Neural progenitor cell (in vitro differentiated cells): ENCODE results near the gene MARCHF4. TPM values are rescaled to one million over a fixed set of nuclear protein-coding genes. Genes with fewer than 3 reads are reported as not detected.

Experiments
- DNase-seq: peaks from one replicate; pipeline ENCODE4 v3.0.0-alpha.2; 2016; ENCODE audit warnings: low spot score
- H2AFZ ChIP-seq: fragments of 200-600 bp; sonication (generic); replicated peaks from 2 replicates; pipeline ENCODE4 v1.6.1; 2016; ENCODE audit warnings: antibody characterized with exemption
- H3F3A ChIP-seq: fragments of 200-600 bp; sonication (generic); 2 replicates; pipeline ENCODE4 v1.6.1; 2016; ENCODE audit warnings: antibody characterized with exemption, low read depth
- H3K27ac ChIP-seq: fragments of 200-600 bp; sonication (generic); 2 replicates; pipeline ENCODE4 v1.5.1; 2016; ENCODE audit warnings: mild to moderate bottlenecking
- H3K27me3 ChIP-seq: fragments of 200-600 bp; sonication (generic); 2 replicates; pipeline ENCODE4 v1.6.1; 2016; ENCODE audit warnings: mild to moderate bottlenecking, moderate library complexity
- H3K36me3 ChIP-seq: fragments of 200-600 bp; sonication (generic); 2 replicates; pipeline ENCODE4 v1.5.1; 2016
- H3K4me1 ChIP-seq: fragments of 200-600 bp; sonication (generic); 2 replicates; pipeline ENCODE4 v1.6.1; 2016; ENCODE audit warnings: mixed run types
- H3K4me2 ChIP-seq: fragments of 200-600 bp; sonication (generic); 2 replicates; pipeline ENCODE4 v1.6.1; 2016
- H3K4me3 ChIP-seq: fragments of 200-600 bp; sonication (generic); 2 replicates; pipeline ENCODE4 v1.5.1; 2016
- H3K79me2 ChIP-seq: fragments of 200-600 bp; sonication (generic); 2 replicates; pipeline ENCODE4 v1.6.1; 2016; ENCODE audit warnings: low read depth
- H3K9ac ChIP-seq: fragments of 200-600 bp; sonication (generic); 2 replicates; pipeline ENCODE4 v1.6.1; 2016
- H3K9me3 ChIP-seq: fragments of 200-600 bp; sonication (generic); 2 replicates; pipeline ENCODE4 v1.5.1; 2016; ENCODE audit warnings: low read depth
- H4K20me1 ChIP-seq: fragments of 200-600 bp; sonication (generic); 2 replicates; pipeline ENCODE4 v1.6.1; 2016; ENCODE audit warnings: low read depth
- H3K27ac Mint-ChIP-seq: 3 replicates; pipeline ENCODE4 v1.8.0; 2021; ENCODE audit warnings: mixed read lengths
- H3K27me3 Mint-ChIP-seq: 2 replicates; pipeline ENCODE4 v1.8.0; 2022; ENCODE audit warnings: low read depth, mild to moderate bottlenecking, inconsistent platforms, moderate library complexity, mixed read lengths; ENCODE audit not compliant: insufficient read depth
- H3K36me3 Mint-ChIP-seq: 3 replicates; pipeline ENCODE4 v1.8.0; 2021; ENCODE audit warnings: mixed read lengths
- H3K4me1 Mint-ChIP-seq: 3 replicates; pipeline ENCODE4 v1.8.0; 2021; ENCODE audit warnings: mixed read lengths
- H3K4me3 Mint-ChIP-seq: 3 replicates; pipeline ENCODE4 v1.8.0; 2021; ENCODE audit warnings: mild to moderate bottlenecking, moderate library complexity, mixed read lengths
- H3K9me3 Mint-ChIP-seq: 3 replicates; pipeline ENCODE4 v1.8.0; 2020; ENCODE audit warnings: mixed read lengths
- EZH2 ChIP-seq: fragments of 200-600 bp; sonication (generic); IDR thresholded peaks from 2 replicates; pipeline ENCODE4 v1.6.1; 2017; ENCODE audit warnings: antibody characterized with exemption, mild to moderate bottlenecking, moderate library complexity
- EZH2phosphoT487 ChIP-seq: fragments of 200-600 bp; sonication (generic); IDR thresholded peaks from 2 replicates; pipeline ENCODE4 v1.6.1; 2017; ENCODE audit warnings: antibody characterized with exemption
- total RNA-seq: library from RNA; depleted of rRNA; stranded (reverse); fragments of >200 nt; gene quantifications from 2 replicates; pipeline ENCODE4 v1.2.3, GENCODE V29; 2015; ENCODE audit warnings: low replicate concordance
- TF ChIP-seq, protein P1 (sequence below): fragments of 200-600 bp; sonication (generic); IDR thresholded peaks from 2 replicates; pipeline ENCODE4 v1.5.1; 2017; ENCODE audit warnings: antibody characterized with exemption, mild to moderate bottlenecking

MARCHF4 gene
- total RNA-seq, 1 donor from 2014 or later = 0.26 TPM

DNA sequence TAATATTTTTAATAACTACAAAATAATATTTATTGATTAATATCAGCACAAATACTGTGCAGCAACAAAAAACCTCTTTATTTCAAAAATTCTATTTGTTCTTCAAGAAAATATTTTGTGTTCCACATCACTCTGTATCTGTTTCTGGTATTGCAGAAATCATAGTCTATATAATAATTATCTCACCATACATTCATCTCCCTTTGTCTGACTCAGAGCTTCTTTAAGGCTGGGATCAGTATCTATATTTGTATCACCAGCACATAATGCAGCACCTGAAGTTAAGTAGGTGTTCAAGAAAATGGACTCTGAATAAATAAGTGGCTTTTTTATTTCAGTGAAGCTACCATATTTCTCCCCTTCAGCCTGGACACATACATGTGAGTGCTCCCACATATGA, 1.6 kb upstream of the MARCHF4 start:
- Histone ChIP-seq H3K79me2 (no peaks in the 10 kb centered on the region), H2AFZ (no peak overlapping the region), H3K27me3 (peaks cover 65% of the 10 kb centered on the region), H4K20me1 (peaks cover 4% of the 10 kb centered on the region), H3K27ac (no peak overlapping the region), H3K36me3 (no peaks in the 10 kb centered on the region), H3K9ac (no peak overlapping the region), H3F3A (peaks cover 25% of the 10 kb centered on the region), H3K4me2 (no peak overlapping the region), H3K4me3 (no peak overlapping the region), H3K9me3 (no peaks in the 10 kb centered on the region), H3K4me1 (peaks cover 10% of the 10 kb centered on the region)
- H3K9me3 Mint-ChIP-seq = peaks cover 2% of the 10 kb centered on the region
- no peak overlapping the region for H3K4me3 Mint-ChIP-seq
- peaks cover 14% of the 10 kb centered on the region for H3K4me1 Mint-ChIP-seq
- no peak for DNase-seq
- no peaks in the 10 kb centered on the region for H3K36me3 Mint-ChIP-seq
- H3K27ac Mint-ChIP-seq = no peak overlapping the region
- H3K27me3 Mint-ChIP-seq = peaks cover 32% of the 10 kb centered on the region
- TF ChIP-seq EZH2phosphoT487 = no peak
- TF ChIP-seq EZH2 = no peak
- TF ChIP-seq, protein P1, sequence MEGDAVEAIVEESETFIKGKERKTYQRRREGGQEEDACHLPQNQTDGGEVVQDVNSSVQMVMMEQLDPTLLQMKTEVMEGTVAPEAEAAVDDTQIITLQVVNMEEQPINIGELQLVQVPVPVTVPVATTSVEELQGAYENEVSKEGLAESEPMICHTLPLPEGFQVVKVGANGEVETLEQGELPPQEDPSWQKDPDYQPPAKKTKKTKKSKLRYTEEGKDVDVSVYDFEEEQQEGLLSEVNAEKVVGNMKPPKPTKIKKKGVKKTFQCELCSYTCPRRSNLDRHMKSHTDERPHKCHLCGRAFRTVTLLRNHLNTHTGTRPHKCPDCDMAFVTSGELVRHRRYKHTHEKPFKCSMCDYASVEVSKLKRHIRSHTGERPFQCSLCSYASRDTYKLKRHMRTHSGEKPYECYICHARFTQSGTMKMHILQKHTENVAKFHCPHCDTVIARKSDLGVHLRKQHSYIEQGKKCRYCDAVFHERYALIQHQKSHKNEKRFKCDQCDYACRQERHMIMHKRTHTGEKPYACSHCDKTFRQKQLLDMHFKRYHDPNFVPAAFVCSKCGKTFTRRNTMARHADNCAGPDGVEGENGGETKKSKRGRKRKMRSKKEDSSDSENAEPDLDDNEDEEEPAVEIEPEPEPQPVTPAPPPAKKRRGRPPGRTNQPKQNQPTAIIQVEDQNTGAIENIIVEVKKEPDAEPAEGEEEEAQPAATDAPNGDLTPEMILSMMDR = no peak

DNA sequence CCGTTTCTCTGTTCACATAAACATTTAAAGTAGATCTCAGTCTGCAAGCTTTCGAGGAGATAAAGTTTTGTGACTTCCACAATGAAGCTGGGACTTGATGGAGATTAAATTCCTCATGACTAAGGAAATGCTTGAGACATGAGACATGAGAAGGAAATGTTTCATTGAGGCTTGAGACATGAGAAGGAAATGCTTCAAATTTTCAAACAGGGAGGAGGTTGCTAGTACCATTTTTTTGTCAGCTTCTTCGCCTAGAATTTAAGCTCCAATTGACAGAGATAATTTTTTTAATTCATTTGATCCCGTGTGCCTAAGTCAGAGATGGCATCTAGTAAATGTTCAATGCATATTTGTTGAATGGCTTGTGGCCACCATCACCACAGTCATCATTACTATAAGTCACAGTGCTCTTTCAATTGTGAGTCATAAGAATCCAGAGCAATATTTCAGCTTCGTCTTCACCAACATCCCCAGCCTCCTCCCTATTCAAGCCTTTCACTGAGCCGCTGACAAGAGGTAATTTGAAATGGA, 543 bp upstream of the MARCHF4 start:
- Mint-ChIP-seq H3K36me3 (no peaks in the 10 kb centered on the region), H3K27ac (no peak overlapping the region), H3K9me3 (peaks cover 2% of the 10 kb centered on the region), H3K4me1 (peaks cover 15% of the 10 kb centered on the region), H3K27me3 (peaks cover 32% of the 10 kb centered on the region), H3K4me3 (peak overlapping the region; percentile 82)
- Histone ChIP-seq H2AFZ (no peak overlapping the region), H3K9me3 (no peaks in the 10 kb centered on the region), H3K4me3 (peak overlapping the region; percentile 65), H3K4me1 (peaks cover 14% of the 10 kb centered on the region), H3K36me3 (no peaks in the 10 kb centered on the region), H3F3A (peaks cover 25% of the 10 kb centered on the region), H3K27ac (no peak overlapping the region), H3K27me3 (peaks cover 76% of the 10 kb centered on the region), H4K20me1 (peaks cover 4% of the 10 kb centered on the region), H3K79me2 (no peaks in the 10 kb centered on the region), H3K4me2 (peak overlapping the region; percentile 95), H3K9ac (no peak overlapping the region)
- DNase-seq = no peak
- TF ChIP-seq, protein P1 = no peak
- TF ChIP-seq EZH2phosphoT487 (no peak), EZH2 (no peak)

DNA sequence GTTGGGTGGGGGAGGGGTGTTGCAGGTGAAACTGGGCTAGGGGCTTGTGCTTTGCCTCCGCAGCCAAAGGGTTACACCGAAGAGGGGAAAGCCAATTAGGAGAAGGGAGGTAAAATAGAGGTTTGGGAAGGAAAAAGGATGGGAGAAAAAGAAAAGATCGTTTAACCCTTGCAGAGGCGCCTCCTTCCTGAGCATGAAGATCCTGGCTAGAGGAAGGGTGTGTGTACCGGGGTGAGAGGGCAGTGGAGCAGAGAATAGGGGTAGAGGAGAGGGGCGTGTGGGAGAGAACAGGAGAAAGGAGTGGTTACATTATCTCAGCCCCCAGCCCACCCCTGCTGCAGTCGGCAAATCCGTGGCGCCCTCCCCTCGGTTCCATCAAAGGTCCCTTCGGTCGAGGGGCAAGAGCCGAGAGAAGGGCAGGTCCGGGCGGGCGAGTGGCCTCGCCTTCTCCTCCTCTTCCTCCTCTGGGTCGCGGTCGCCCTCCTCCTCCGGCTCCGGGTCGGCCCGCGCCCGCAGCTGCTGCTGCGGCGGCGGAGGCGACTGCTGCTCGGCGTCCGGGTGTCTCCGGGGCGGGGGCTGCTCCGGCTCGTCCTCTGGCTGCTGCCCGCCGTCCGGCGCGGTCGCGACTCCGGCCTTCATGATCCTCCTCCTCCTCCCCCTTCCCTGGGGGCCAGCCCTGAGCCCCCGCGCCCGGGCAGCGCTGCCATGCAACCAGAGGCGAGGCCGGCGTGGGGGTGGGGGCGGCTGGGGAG, 1.1 kb downstream of the MARCHF4 start:
- Histone ChIP-seq H3K36me3 (no peaks in the 10 kb centered on the region), H4K20me1 (peaks cover 4% of the 10 kb centered on the region), H3F3A (peaks cover 25% of the 10 kb centered on the region), H3K4me1 (peaks cover 22% of the 10 kb centered on the region), H3K79me2 (no peaks in the 10 kb centered on the region), H3K4me3 (peak overlapping the region; percentile 65), H3K9ac (no peak overlapping the region), H3K27ac (no peak overlapping the region), H3K27me3 (peaks cover 74% of the 10 kb centered on the region), H2AFZ (peak overlapping the region; percentile 61), H3K9me3 (no peaks in the 10 kb centered on the region), H3K4me2 (peak overlapping the region; percentile 95)
- peaks cover 21% of the 10 kb centered on the region for H3K4me1 Mint-ChIP-seq
- peak overlapping the region; percentile 81 for H3K4me3 Mint-ChIP-seq
- peak; percentile 70 for DNase-seq
- TF ChIP-seq EZH2 (no peak), EZH2phosphoT487 (no peak)
- TF ChIP-seq, protein P1 = no peak
- H3K9me3 Mint-ChIP-seq = peaks cover 2% of the 10 kb centered on the region
- peaks cover 30% of the 10 kb centered on the region for H3K27me3 Mint-ChIP-seq
- H3K36me3 Mint-ChIP-seq = no peaks in the 10 kb centered on the region
- H3K27ac Mint-ChIP-seq = no peak overlapping the region
